Measurements from ENCODE around the gene PARD6G. TPM values are rescaled to one million over a fixed set of nuclear protein-coding genes. Genes with fewer than 3 reads are reported as not detected.

The PARD6G gene
- total RNA-seq, 1 donor from 2014 or later = 18.9 TPM

GRCh38 chr18:80231151-80231550 lies 16.2 kb downstream of the PARD6G start:
- TF ChIP-seq CTCF (IDR thresholded peaks at IDR 0.05) = no peak
- DNase-seq (ENCODE audit: extremely low spot score, unreplicated experiment) = peak; percentile 80
- no peak overlapping the region for H3K27ac Mint-ChIP-seq (ENCODE audit: unreplicated experiment)
- H3K4me3 Mint-ChIP-seq (ENCODE audit: unreplicated experiment) = no peak overlapping the region
- no peaks in the 10 kb centered on the region for H3K36me3 Mint-ChIP-seq (ENCODE audit: unreplicated experiment)
- peaks cover 3% of the 10 kb centered on the region for H3K27me3 Mint-ChIP-seq (ENCODE audit: unreplicated experiment)
- H3K4me1 Mint-ChIP-seq (ENCODE audit: unreplicated experiment) = peaks cover 7% of the 10 kb centered on the region
- no peaks in the 10 kb centered on the region for H3K9me3 Mint-ChIP-seq (ENCODE audit: unreplicated experiment)

- H3K36me3 Mint-ChIP-seq (ENCODE audit: unreplicated experiment) = no peaks in the 10 kb centered on the region
- H3K27me3 Mint-ChIP-seq (ENCODE audit: unreplicated experiment) = no peaks in the 10 kb centered on the region
- H3K4me3 Mint-ChIP-seq (ENCODE audit: unreplicated experiment) = no peak overlapping the region
- DNase-seq (ENCODE audit: extremely low spot score, unreplicated experiment) = peak; percentile 65
- H3K27ac Mint-ChIP-seq (ENCODE audit: unreplicated experiment) = no peak overlapping the region
- H3K4me1 Mint-ChIP-seq (ENCODE audit: unreplicated experiment) = peaks cover 18% of the 10 kb centered on the region
- no peaks in the 10 kb centered on the region for H3K9me3 Mint-ChIP-seq (ENCODE audit: unreplicated experiment)
- TF ChIP-seq CTCF (IDR thresholded peaks at IDR 0.05) = no peak
Measured at GRCh38 chr18:80229766-80230745, 17.3 kb downstream of the PARD6G start.

- TF ChIP-seq CTCF (IDR thresholded peaks at IDR 0.05) = no peak
- Mint-ChIP-seq H3K4me3 (ENCODE audit: unreplicated experiment) (no peak overlapping the region), H3K36me3 (ENCODE audit: unreplicated experiment) (no peaks in the 10 kb centered on the region), H3K27ac (ENCODE audit: unreplicated experiment) (no peak overlapping the region), H3K27me3 (ENCODE audit: unreplicated experiment) (no peaks in the 10 kb centered on the region), H3K4me1 (ENCODE audit: unreplicated experiment) (peaks cover 24% of the 10 kb centered on the region), H3K9me3 (ENCODE audit: unreplicated experiment) (no peaks in the 10 kb centered on the region)
- peak; percentile 46 for DNase-seq (ENCODE audit: extremely low spot score, unreplicated experiment)
Measured at GRCh38 chr18:80229363-80229762, 18.0 kb downstream of the PARD6G start.

- Mint-ChIP-seq H3K27ac (ENCODE audit: unreplicated experiment) (no peak overlapping the region), H3K9me3 (ENCODE audit: unreplicated experiment) (no peaks in the 10 kb centered on the region), H3K4me1 (ENCODE audit: unreplicated experiment) (peaks cover 35% of the 10 kb centered on the region), H3K36me3 (ENCODE audit: unreplicated experiment) (no peaks in the 10 kb centered on the region), H3K27me3 (ENCODE audit: unreplicated experiment) (no peaks in the 10 kb centered on the region), H3K4me3 (ENCODE audit: unreplicated experiment) (no peak overlapping the region)
- no peak for TF ChIP-seq CTCF (IDR thresholded peaks at IDR 0.05)
- peak; percentile 65 for DNase-seq (ENCODE audit: extremely low spot score, unreplicated experiment)
Measured at GRCh38 chr18:80228051-80228848, 19.1 kb downstream of the PARD6G start.

- H3K27me3 Mint-ChIP-seq (ENCODE audit: unreplicated experiment) = no peaks in the 10 kb centered on the region
- H3K27ac Mint-ChIP-seq (ENCODE audit: unreplicated experiment) = no peak overlapping the region
- no peak for TF ChIP-seq CTCF (IDR thresholded peaks at IDR 0.05)
- DNase-seq (ENCODE audit: extremely low spot score, unreplicated experiment) = peak; percentile 63
- no peaks in the 10 kb centered on the region for H3K9me3 Mint-ChIP-seq (ENCODE audit: unreplicated experiment)
- H3K4me1 Mint-ChIP-seq (ENCODE audit: unreplicated experiment) = peaks cover 36% of the 10 kb centered on the region
- H3K36me3 Mint-ChIP-seq (ENCODE audit: unreplicated experiment) = no peaks in the 10 kb centered on the region
- H3K4me3 Mint-ChIP-seq (ENCODE audit: unreplicated experiment) = no peak overlapping the region
Measured at GRCh38 chr18:80227472-80227871, 19.8 kb downstream of the PARD6G start.
